HK-2 (cell line): Measurements from ENCODE around the gene CREB3L2.

Experiments
- DNase-seq: peaks from one replicate; pipeline ENCODE4 v3.0.0-alpha.2; 2018; ENCODE audit not compliant: unreplicated experiment

Gene CREB3L2

GRCh38 chr7:138009350-138009653, 7.4 kb upstream of the CREB3L2 start:
- no peak for DNase-seq

- DNase-seq, result peak; percentile 26
Measured at GRCh38 chr7:138008588-138009349, 6.9 kb upstream of the CREB3L2 start.

- no peak for DNase-seq
Measured at GRCh38 chr7:138008019-138008587, 6.2 kb upstream of the CREB3L2 start.

GRCh38 chr7:138006106-138006505, 4.2 kb upstream of the CREB3L2 start:
- no peak for DNase-seq

GRCh38 chr7:138004936-138005335, 3.0 kb upstream of the CREB3L2 start:
- no peak for DNase-seq

GRCh38 chr7:138004046-138004445, 2.2 kb upstream of the CREB3L2 start:
- DNase-seq, result no peak

- no peak for DNase-seq
Measured at GRCh38 chr7:138002828-138003189, 923 bp upstream of the CREB3L2 start.

- peak; percentile 100 for DNase-seq
Measured at GRCh38 chr7:138002096-138002827, 376 bp upstream of the CREB3L2 start.

GRCh38 chr7:138000081-138000701, 1.7 kb downstream of the CREB3L2 start:
- DNase-seq, result no peak

- DNase-seq, result no peak
Measured at GRCh38 chr7:137999496-138000080, 2.3 kb downstream of the CREB3L2 start.

- no peak for DNase-seq
Measured at GRCh38 chr7:137998250-137998649, 3.6 kb downstream of the CREB3L2 start.

- DNase-seq, result no peak
Measured at GRCh38 chr7:137996871-137997270, 5.0 kb downstream of the CREB3L2 start.

GRCh38 chr7:137996386-137996851, 5.5 kb downstream of the CREB3L2 start:
- DNase-seq, result no peak

GRCh38 chr7:137994216-137994615, 7.7 kb downstream of the CREB3L2 start:
- DNase-seq, result no peak

GRCh38 chr7:137993395-137993743, 8.5 kb downstream of the CREB3L2 start:
- DNase-seq, result no peak

GRCh38 chr7:137992550-137993394, 9.1 kb downstream of the CREB3L2 start:
- no peak for DNase-seq

- DNase-seq, result no peak
Measured at GRCh38 chr7:137992104-137992549, 9.8 kb downstream of the CREB3L2 start.

- DNase-seq, result no peak
Measured at GRCh38 chr7:137990251-137990941, 11.5 kb downstream of the CREB3L2 start.

- DNase-seq, result no peak
Measured at GRCh38 chr7:137989590-137989989, 12.3 kb downstream of the CREB3L2 start.

GRCh38 chr7:137989094-137989493, 12.8 kb downstream of the CREB3L2 start:
- DNase-seq, result no peak

- DNase-seq, result no peak
Measured at GRCh38 chr7:137987968-137988367, 13.9 kb downstream of the CREB3L2 start.
